ENCODE measurements around the gene ATG5. TPM values are rescaled to one million over a fixed set of nuclear protein-coding genes. Genes with fewer than 3 reads are reported as not detected.

ATG5 gene
- polyA plus RNA-seq, 1 of the 3 experiments (the other 2 are of a cell fraction) = 15.5 TPM

DNA sequence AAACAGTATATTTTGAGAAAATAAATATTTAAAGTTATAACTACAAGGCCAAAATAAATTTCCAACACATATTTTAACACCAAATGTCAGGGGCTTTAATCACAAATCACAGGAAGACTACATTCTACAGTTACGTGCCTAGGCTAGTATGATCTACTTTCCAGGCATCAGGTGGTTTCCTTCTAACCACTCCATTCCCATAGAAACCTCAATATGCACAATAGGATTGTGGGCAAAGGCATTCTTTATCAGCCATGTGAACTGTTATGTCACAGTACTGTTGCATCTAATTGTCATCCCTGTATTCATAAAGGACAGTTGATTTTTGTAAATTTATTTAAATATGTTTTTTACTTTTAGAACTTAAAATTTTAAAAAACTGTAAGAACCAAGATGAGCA, 32.4 kb downstream of the ATG5 start:
- Histone ChIP-seq H3K4me3 (ENCODE audit: low read depth in 2 of 2, low read length in 1 of 2) (no peak overlapping the region), H3K27ac (ENCODE audit: low read depth in 2 of 2, low read length in 1 of 2) (no peak overlapping the region), H3K4me2 (no peak overlapping the region), H3K9ac (no peak overlapping the region), H3K36me3 (replicated peaks in 1 of 2; ENCODE audit: control insufficient read depth in 1 of 2, insufficient read depth in 2 of 2, low read length in 1 of 2) (peaks cover 12 to 35% of the 10 kb centered on the region in 2 experiments), H3K79me2 (ENCODE audit: insufficient read depth) (peaks cover 76% of the 10 kb centered on the region), H3K4me1 (ENCODE audit: control insufficient read depth in 1 of 2, insufficient read depth in 2 of 2, low read depth in 1 of 2, low read length in 1 of 2) (peaks cover 0 to 4% of the 10 kb centered on the region in 2 experiments; a peak in 2 of 4 replicates), H3F3A (replicated peaks; ENCODE audit: insufficient read depth) (peaks cover 6% of the 10 kb centered on the region), H4K20me1 (ENCODE audit: insufficient read depth) (no peaks in the 10 kb centered on the region), H3K9me3 (peaks cover 13% of the 10 kb centered on the region), H2AFZ (ENCODE audit: low read depth) (no peak overlapping the region), H3K27me3 (ENCODE audit: insufficient read depth) (no peaks in the 10 kb centered on the region), H3K9me2 (no peaks in the 10 kb centered on the region)
- CTCF ChIA-PET = interaction anchor here (0.6 to 3.3 kb wide), 3 partner anchors 8 to 560 kb away, joined by 3 to 9 read pairs (median 3); no protein-coding TSS in a partner anchor
- POLR2A ChIA-PET = no interaction called here
- 94% methylated on average over 1 of the region's 1 CpG for WGBS (ENCODE audit: low lambda C conversion rate)
- no peak for DNase-seq
- TF ChIP-seq IRF3 (IDR thresholded peaks at IDR 0.05; ENCODE audit: low read depth, low read length) (no peak), JUND (IDR thresholded peaks at IDR 0.05) (no peak), USF2 (IDR thresholded peaks at IDR 0.05; ENCODE audit: borderline replicate concordance, low read depth, low read length) (no peak)

- Histone ChIP-seq H3K4me1 (ENCODE audit: control insufficient read depth in 1 of 2, insufficient read depth in 2 of 2, low read depth in 1 of 2, low read length in 1 of 2) (no peaks in the 10 kb centered on the region; a peak in 1 of 4 replicates), H3K9me2 (no peaks in the 10 kb centered on the region), H3F3A (replicated peaks; ENCODE audit: insufficient read depth) (no peaks in the 10 kb centered on the region), H3K27me3 (ENCODE audit: insufficient read depth) (no peaks in the 10 kb centered on the region), H3K36me3 (replicated peaks in 1 of 2; ENCODE audit: control insufficient read depth in 1 of 2, insufficient read depth in 2 of 2, low read length in 1 of 2) (peaks cover 12 to 35% of the 10 kb centered on the region in 2 experiments), H3K9me3 (peaks cover 13% of the 10 kb centered on the region), H3K79me2 (ENCODE audit: insufficient read depth) (peaks cover 78% of the 10 kb centered on the region), H3K9ac (no peak overlapping the region), H4K20me1 (ENCODE audit: insufficient read depth) (no peaks in the 10 kb centered on the region), H3K4me3 (ENCODE audit: low read depth in 2 of 2, low read length in 1 of 2) (no peak overlapping the region), H3K27ac (ENCODE audit: low read depth in 2 of 2, low read length in 1 of 2) (no peak overlapping the region), H3K4me2 (no peak overlapping the region), H2AFZ (ENCODE audit: low read depth) (no peak overlapping the region)
- TF ChIP-seq POLR2AphosphoS5 (IDR thresholded peaks at IDR 0.05; ENCODE audit: low read depth, low read length) (no peak), MXI1 (IDR thresholded peaks at IDR 0.05; ENCODE audit: low read depth, low read length) (no peak), RXRA (IDR thresholded peaks at IDR 0.05; ENCODE audit: borderline replicate concordance, low read depth) (no peak), FOSL2 (IDR thresholded peaks at IDR 0.05; ENCODE audit: borderline replicate concordance, low read depth) (no peak), EP300 (IDR thresholded peaks at IDR 0.05; ENCODE audit: borderline replicate concordance in 1 of 2, low read depth in 1 of 2, low read length in 1 of 2) (no peak), SMC3 (IDR thresholded peaks at IDR 0.05; ENCODE audit: low read depth, low read length) (no peak), MAX (IDR thresholded peaks at IDR 0.05; ENCODE audit: low read depth) (no peak), TCF12 (IDR thresholded peaks at IDR 0.05) (no peak), CHD2 (IDR thresholded peaks at IDR 0.05; ENCODE audit: low read length, partially characterized antibody) (no peak), FOXM1 (IDR thresholded peaks at IDR 0.05; ENCODE audit: low read depth) (no peak), RAD21 (IDR thresholded peaks at IDR 0.05; ENCODE audit: low read length) (no peak), RFX5 (IDR thresholded peaks at IDR 0.05; ENCODE audit: low read length) (no peak), GATA2 (CRISPR knock-in tag; IDR thresholded peaks at IDR 0.05) (no peak), SIN3A (IDR thresholded peaks at IDR 0.05; ENCODE audit: borderline replicate concordance, low read depth, low read length) (no peak), ELF1 (IDR thresholded peaks at IDR 0.05) (no peak), TEAD4 (IDR thresholded peaks at IDR 0.05; ENCODE audit: borderline replicate concordance, insufficient read depth) (no peak)
- TF ChIP-seq, protein P1, sequence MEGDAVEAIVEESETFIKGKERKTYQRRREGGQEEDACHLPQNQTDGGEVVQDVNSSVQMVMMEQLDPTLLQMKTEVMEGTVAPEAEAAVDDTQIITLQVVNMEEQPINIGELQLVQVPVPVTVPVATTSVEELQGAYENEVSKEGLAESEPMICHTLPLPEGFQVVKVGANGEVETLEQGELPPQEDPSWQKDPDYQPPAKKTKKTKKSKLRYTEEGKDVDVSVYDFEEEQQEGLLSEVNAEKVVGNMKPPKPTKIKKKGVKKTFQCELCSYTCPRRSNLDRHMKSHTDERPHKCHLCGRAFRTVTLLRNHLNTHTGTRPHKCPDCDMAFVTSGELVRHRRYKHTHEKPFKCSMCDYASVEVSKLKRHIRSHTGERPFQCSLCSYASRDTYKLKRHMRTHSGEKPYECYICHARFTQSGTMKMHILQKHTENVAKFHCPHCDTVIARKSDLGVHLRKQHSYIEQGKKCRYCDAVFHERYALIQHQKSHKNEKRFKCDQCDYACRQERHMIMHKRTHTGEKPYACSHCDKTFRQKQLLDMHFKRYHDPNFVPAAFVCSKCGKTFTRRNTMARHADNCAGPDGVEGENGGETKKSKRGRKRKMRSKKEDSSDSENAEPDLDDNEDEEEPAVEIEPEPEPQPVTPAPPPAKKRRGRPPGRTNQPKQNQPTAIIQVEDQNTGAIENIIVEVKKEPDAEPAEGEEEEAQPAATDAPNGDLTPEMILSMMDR (IDR thresholded peaks at IDR 0.05) = no peak
- TF ChIP-seq, protein P2, sequence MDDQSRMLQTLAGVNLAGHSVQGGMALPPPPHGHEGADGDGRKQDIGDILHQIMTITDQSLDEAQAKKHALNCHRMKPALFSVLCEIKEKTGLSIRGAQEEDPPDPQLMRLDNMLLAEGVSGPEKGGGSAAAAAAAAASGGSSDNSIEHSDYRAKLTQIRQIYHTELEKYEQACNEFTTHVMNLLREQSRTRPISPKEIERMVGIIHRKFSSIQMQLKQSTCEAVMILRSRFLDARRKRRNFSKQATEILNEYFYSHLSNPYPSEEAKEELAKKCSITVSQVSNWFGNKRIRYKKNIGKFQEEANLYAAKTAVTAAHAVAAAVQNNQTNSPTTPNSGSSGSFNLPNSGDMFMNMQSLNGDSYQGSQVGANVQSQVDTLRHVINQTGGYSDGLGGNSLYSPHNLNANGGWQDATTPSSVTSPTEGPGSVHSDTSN (IDR thresholded peaks at IDR 0.05) = no peak
- ChIA-PET CTCF (interaction anchor here (1.3 to 3.3 kb wide), 2 partner anchors 10 to 49 kb away, joined by 4 to 9 read pairs; no protein-coding TSS in a partner anchor), POLR2A (no interaction called here)
- 100% methylated on average over 1 of the region's 1 CpG for WGBS (ENCODE audit: low lambda C conversion rate)
- no peak for DNase-seq
Observed at GRCh38 chr6:106290954-106291353, 34.6 kb downstream of the ATG5 start.

Measured in SK-N-SH (cell line).